Stomach (tissue), 9 donors: ENCODE measurements around the gene SHQ1. TPM values are rescaled to one million over a fixed set of nuclear protein-coding genes. Genes with fewer than 3 reads are reported as not detected.
"Not testable (repeated sequence)": the region's sequence is repeated elsewhere in the genome, so short reads cannot be mapped to it uniquely, and the experiment has no call there.

Experiments used
- DNase-seq, 2 donors: peaks; one replicate each; pipeline versions ENCODE4 v3.0.0 to v3.0.0-alpha.2; 2013 to 2019
- H3K27ac ChIP-seq, 5 donors: fragments of 200-600 bp in 4 of 5; sonication (generic) in 4 of 5; one replicate each; pipeline ENCODE4 v1.5.1; 2013 to 2019; ENCODE audit warnings: mild to moderate bottlenecking in 1 of 5, moderate library complexity in 1 of 5
- H3K27me3 ChIP-seq, 3 donors: fragments of 200-600 bp; sonication (generic); one replicate each; pipeline ENCODE4 v1.5.1; 2017 to 2019; ENCODE audit warnings: mixed run types in 1 of 3
- H3K36me3 ChIP-seq, 4 donors: fragments of 200-600 bp; sonication (generic); 1 replicate in 3 of 4; 2 replicates in 1 of 4; pipeline ENCODE4 v1.5.1; 2016 to 2019
- H3K4me1 ChIP-seq, 4 donors: fragments of 200-600 bp; sonication (generic); one replicate each; pipeline ENCODE4 v1.5.1; 2016 to 2019
- H3K4me3 ChIP-seq, 4 donors: fragments of 200-600 bp; sonication (generic) in 3 of 4; one replicate each; pipeline ENCODE4 v1.5.1; 2016 to 2019; ENCODE audit warnings: mild to moderate bottlenecking in 1 of 4
- H3K9me3 ChIP-seq, 4 donors: fragments of 200-600 bp; sonication (generic); one replicate each; pipeline ENCODE4 v1.5.1; 2016 to 2019
- EP300 ChIP-seq: sonication (generic); formaldehyde crosslinking; IDR thresholded peaks from one replicate; pipeline ENCODE4 v1.6.1; 2017; ENCODE audit warnings: antibody characterized with exemption
- POLR2A ChIP-seq, 4 donors: fragments of 450-650 bp; IDR thresholded peaks; one replicate each; pipeline ENCODE4 v1.6.1; 2016; ENCODE audit warnings: antibody characterized with exemption in 4 of 4, control low read depth in 2 of 4, mild to moderate bottlenecking in 1 of 4, moderate library complexity in 1 of 4
- POLR2AphosphoS5 ChIP-seq, 3 donors: sonication (generic); formaldehyde crosslinking; IDR thresholded peaks; one replicate each; pipeline ENCODE4 v1.6.1; 2016; ENCODE audit warnings: antibody characterized with exemption in 3 of 3
- WGBS, 5 donors: extraction: QIAGEN DNeasy Blood & Tissue Kit in 3 of 5; methylation state at CpG; one replicate each; pipeline versions ENCODE4 v1.1.5 to v1.1.7; 2013 to 2018; 5-methylcytosine and 5-hydroxymethylcytosine counted together
- intact Hi-C: fragments of 100-400 bp; cut with DNase I; formaldehyde crosslinking; loops from one replicate; pipeline ENCODE4 v1.15.1; 2023; ENCODE audit warnings: low total_unique reads
- polyA plus RNA-seq, 3 donors: library from polyadenylated mRNA; stranded (reverse); fragments of 200-250 nt; gene quantifications; one replicate each; pipeline ENCODE4 v1.2.3, GENCODE V29; 2013
- total RNA-seq, 5 donors: library from RNA; depleted of rRNA; stranded (reverse); fragments of >200 nt; gene quantifications; one replicate each; pipeline versions ENCODE4 v1.1.0 to v1.2.3, GENCODE V29; 2014 to 2016
- TF ChIP-seq, protein P1 (sequence below), 7 experiments: fragments of 450-650 bp in 4 of 7; fragments of 200-600 bp in 3 of 7; sonication (generic) in 3 of 7; IDR thresholded peaks; one replicate each; pipeline ENCODE4 v1.5.1; 2016 to 2019; ENCODE audit warnings: antibody characterized with exemption in 7 of 7, control low read depth in 2 of 7, mild to moderate bottlenecking in 1 of 7
- donor health status: healthy with polysubstance abuse.
- donor health status: Bipolar disorder and iron deficiency.
- donor health status: healthy.

SHQ1 gene
- total and polyA plus RNA-seq, 8 donors = 7.5 to 77.9 (median 12.0) TPM

- Histone ChIP-seq H3K27me3 (no peaks in the 10 kb centered on the region), H3K9me3 (no peaks in the 10 kb centered on the region), H3K36me3 (peaks cover 0 to 12% (median 10%) of the 10 kb centered on the region in 4 donors), H3K4me1 (peaks cover 0 to 5% (median 3%) of the 10 kb centered on the region in 4 donors), H3K27ac (no peak overlapping the region), H3K4me3 (no peak overlapping the region)
- no peak for DNase-seq
- 90 to 96% (median 94%) methylated on average over 3 of the region's 3 CpGs for WGBS, 5 donors
- intact Hi-C loops = no loop called here
- no peak for TF ChIP-seq POLR2AphosphoS5 (IDR thresholded peaks at IDR 0.05)
- TF ChIP-seq EP300 = no peak
These were observed 54.2 kb downstream of the SHQ1 start for GRCh38 chr3:72794079-72794478.

- Histone ChIP-seq H3K27me3 (no peaks in the 10 kb centered on the region), H3K36me3 (peaks cover 0 to 17% (median 12%) of the 10 kb centered on the region in 4 donors), H3K4me1 (no peaks in the 10 kb centered on the region), H3K9me3 (no peaks in the 10 kb centered on the region), H3K4me3 (no peak overlapping the region), H3K27ac (no peak overlapping the region)
- no peak for DNase-seq
- 83 to 96% (median 89%) methylated on average over 1 of the region's 1 CpG for WGBS, 5 donors
- intact Hi-C loops = no loop called here
- TF ChIP-seq POLR2A (IDR thresholded peaks at IDR 0.05) (no peak), POLR2AphosphoS5 (IDR thresholded peaks at IDR 0.05) (no peak), EP300 (no peak)
- TF ChIP-seq, protein P1, sequence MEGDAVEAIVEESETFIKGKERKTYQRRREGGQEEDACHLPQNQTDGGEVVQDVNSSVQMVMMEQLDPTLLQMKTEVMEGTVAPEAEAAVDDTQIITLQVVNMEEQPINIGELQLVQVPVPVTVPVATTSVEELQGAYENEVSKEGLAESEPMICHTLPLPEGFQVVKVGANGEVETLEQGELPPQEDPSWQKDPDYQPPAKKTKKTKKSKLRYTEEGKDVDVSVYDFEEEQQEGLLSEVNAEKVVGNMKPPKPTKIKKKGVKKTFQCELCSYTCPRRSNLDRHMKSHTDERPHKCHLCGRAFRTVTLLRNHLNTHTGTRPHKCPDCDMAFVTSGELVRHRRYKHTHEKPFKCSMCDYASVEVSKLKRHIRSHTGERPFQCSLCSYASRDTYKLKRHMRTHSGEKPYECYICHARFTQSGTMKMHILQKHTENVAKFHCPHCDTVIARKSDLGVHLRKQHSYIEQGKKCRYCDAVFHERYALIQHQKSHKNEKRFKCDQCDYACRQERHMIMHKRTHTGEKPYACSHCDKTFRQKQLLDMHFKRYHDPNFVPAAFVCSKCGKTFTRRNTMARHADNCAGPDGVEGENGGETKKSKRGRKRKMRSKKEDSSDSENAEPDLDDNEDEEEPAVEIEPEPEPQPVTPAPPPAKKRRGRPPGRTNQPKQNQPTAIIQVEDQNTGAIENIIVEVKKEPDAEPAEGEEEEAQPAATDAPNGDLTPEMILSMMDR (IDR thresholded peaks at IDR 0.05) = no peak
These were observed 57.1 kb downstream of the SHQ1 start for GRCh38 chr3:72791161-72791560.

GRCh38 chr3:72789786-72790185, 58.5 kb downstream of the SHQ1 start:
- 94 to 100% (median 100%) methylated on average over 1 of the region's 1 CpG for WGBS, 5 donors
- intact Hi-C loops = no loop called here

DNA sequence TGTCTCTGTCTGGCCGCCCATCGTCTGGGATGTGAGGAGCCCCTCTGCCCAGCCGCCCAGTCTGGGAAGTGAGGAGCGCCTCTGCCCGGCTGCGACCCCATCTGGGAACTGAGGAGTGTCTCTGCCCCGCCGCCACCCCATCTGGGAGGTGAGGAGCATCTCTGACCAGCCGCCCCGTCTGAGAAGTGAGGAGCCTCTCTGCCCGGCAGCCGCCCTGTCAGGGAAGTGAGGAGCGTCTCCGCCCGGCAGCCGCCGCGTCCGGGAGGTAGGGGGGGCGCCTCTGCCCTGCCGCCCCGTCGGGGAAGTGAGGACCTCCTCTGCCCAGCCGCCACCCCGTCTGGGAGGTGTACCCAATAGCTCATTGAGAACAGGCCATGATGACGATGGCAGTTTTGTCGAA, 60.0 kb downstream of the SHQ1 start:
- H3K4me1 ChIP-seq, H3K9me3 ChIP-seq, intact Hi-C loops, H3K27me3 ChIP-seq, H3K27ac ChIP-seq, H3K4me3 ChIP-seq, DNase-seq: not testable (repeated sequence)
- WGBS, 5 donors = 98 to 100% (median 99%) methylated on average over 10 to 27 of the region's 27 CpGs
- peaks cover 0 to 29% (median 26%) of the 10 kb centered on the region in 4 donors for H3K36me3 ChIP-seq

More at GRCh38 chr3:72789786-72790185, 58.5 kb downstream of the SHQ1 start:
- no peaks in the 10 kb centered on the region for H3K9me3 ChIP-seq
- H3K27me3 ChIP-seq = no peaks in the 10 kb centered on the region
- H3K4me1 ChIP-seq = no peaks in the 10 kb centered on the region
- H3K27ac ChIP-seq = no peak overlapping the region
- TF ChIP-seq EP300 = no peak
- TF ChIP-seq POLR2AphosphoS5 (IDR thresholded peaks at IDR 0.05) = no peak
- no peak for TF ChIP-seq POLR2A (IDR thresholded peaks at IDR 0.05)
- TF ChIP-seq, protein P1 (IDR thresholded peaks at IDR 0.05) = no peak
- no peak for DNase-seq
- no peak overlapping the region for H3K4me3 ChIP-seq
- peaks cover 0 to 22% (median 17%) of the 10 kb centered on the region in 4 donors for H3K36me3 ChIP-seq

GRCh38 chr3:72786668-72787067, 61.6 kb downstream of the SHQ1 start:
- TF ChIP-seq EP300 (no peak), POLR2A (IDR thresholded peaks at IDR 0.05) (no peak), POLR2AphosphoS5 (IDR thresholded peaks at IDR 0.05) (no peak)
- TF ChIP-seq, protein P1 (IDR thresholded peaks at IDR 0.05) = no peak
- Histone ChIP-seq H3K27ac (no peak overlapping the region), H3K27me3 (no peaks in the 10 kb centered on the region), H3K4me1 (no peaks in the 10 kb centered on the region), H3K36me3 (peaks cover 0 to 22% (median 16%) of the 10 kb centered on the region in 4 donors), H3K9me3 (no peaks in the 10 kb centered on the region), H3K4me3 (no peak overlapping the region)
- intact Hi-C loops = no loop called here
- WGBS, 5 donors = 96 to 100% (median 98%) methylated on average over 3 of the region's 3 CpGs
- DNase-seq = no peak
